ENCODE measurements around the gene SMCHD1. TPM values are rescaled to one million over a fixed set of nuclear protein-coding genes. Genes with fewer than 3 reads are reported as not detected.

SMCHD1 gene
- total RNA-seq, 1 experiment from 2014 or later = 57.4 TPM

DNA sequence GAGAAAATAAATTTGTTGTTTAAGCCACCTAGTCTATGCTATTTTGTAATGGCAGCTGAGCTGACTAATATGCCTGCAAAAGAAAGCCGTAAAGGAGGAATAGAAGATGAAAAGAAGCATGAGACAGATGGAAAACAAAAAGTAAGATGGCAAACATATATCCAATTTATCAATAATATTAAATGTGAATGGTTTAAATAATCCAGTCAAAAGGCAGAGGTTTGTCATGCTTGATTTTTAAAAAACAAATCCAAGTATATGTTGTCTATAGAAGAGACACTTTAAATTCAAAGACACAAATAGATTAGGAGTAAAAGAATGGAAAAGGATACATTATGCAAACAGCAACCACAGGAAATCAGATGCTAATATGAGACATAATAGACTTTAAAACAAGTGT is 155.9 kb downstream of the SMCHD1 start:
- no peaks in the 10 kb centered on the region for H3K4me1 ChIP-seq
- POLR2A ChIA-PET = no interaction called here
- TF ChIP-seq, protein P1, sequence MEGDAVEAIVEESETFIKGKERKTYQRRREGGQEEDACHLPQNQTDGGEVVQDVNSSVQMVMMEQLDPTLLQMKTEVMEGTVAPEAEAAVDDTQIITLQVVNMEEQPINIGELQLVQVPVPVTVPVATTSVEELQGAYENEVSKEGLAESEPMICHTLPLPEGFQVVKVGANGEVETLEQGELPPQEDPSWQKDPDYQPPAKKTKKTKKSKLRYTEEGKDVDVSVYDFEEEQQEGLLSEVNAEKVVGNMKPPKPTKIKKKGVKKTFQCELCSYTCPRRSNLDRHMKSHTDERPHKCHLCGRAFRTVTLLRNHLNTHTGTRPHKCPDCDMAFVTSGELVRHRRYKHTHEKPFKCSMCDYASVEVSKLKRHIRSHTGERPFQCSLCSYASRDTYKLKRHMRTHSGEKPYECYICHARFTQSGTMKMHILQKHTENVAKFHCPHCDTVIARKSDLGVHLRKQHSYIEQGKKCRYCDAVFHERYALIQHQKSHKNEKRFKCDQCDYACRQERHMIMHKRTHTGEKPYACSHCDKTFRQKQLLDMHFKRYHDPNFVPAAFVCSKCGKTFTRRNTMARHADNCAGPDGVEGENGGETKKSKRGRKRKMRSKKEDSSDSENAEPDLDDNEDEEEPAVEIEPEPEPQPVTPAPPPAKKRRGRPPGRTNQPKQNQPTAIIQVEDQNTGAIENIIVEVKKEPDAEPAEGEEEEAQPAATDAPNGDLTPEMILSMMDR (IDR thresholded peaks at IDR 0.05; ENCODE audit: insufficient read depth in 1 of 2, low read depth in 1 of 2, low read length in 1 of 2, severe bottlenecking in 1 of 2, unreplicated experiment in 1 of 2) = no peak
- intact Hi-C loops (cut with micrococcal nuclease; ENCODE audit: unreplicated experiment) = no loop called here
- peaks cover 19% of the 10 kb centered on the region for H3K9me3 ChIP-seq
- BruUV-seq (replicated peaks) = no TSS peak
- Mint-ChIP-seq H3K4me3 (ENCODE audit: unreplicated experiment) (no peak overlapping the region), H3K36me3 (ENCODE audit: insufficient read depth, unreplicated experiment) (peaks cover 31% of the 10 kb centered on the region), H3K27me3 (ENCODE audit: insufficient read depth, unreplicated experiment) (no peaks in the 10 kb centered on the region), H3K27ac (ENCODE audit: unreplicated experiment) (no peak overlapping the region), H3K9me3 (ENCODE audit: unreplicated experiment) (peaks cover 59% of the 10 kb centered on the region), H3K4me1 (ENCODE audit: low read depth, unreplicated experiment) (peaks cover 9% of the 10 kb centered on the region)
- no peak for DNase-seq
- H3K36me3 ChIP-seq (ENCODE audit: control insufficient read depth, insufficient read depth, low read length) = no peaks in the 10 kb centered on the region
- H3K27me3 ChIP-seq (replicated peaks; ENCODE audit: control insufficient read depth, insufficient read depth, low read length) = no peaks in the 10 kb centered on the region
- CTCF ChIA-PET = no interaction called here
- no peak overlapping the region for H3K4me3 ChIP-seq (ENCODE audit: low read depth, low read length)

DNA sequence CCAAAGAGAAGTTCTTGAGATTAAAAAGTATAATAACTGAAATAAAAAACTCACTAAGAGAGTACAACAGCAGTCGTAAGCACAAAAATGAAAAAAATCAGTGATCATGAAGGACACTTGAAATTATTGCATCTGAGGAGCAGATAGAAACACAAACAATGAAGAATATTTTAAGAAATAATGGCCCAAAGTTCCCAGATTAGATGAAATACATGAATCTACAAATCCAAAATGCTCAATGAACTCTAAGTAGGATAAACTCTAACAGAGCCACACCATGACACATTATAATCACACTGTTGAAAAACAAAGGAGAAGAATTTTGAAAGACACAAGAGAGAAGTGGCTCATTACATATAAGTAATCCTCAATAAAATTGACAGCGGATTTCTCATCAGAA is 159.4 kb downstream of the SMCHD1 start:
- Mint-ChIP-seq H3K36me3 (ENCODE audit: insufficient read depth, unreplicated experiment) (peaks cover 14% of the 10 kb centered on the region), H3K4me3 (ENCODE audit: unreplicated experiment) (no peak overlapping the region), H3K27ac (ENCODE audit: unreplicated experiment) (no peak overlapping the region), H3K4me1 (ENCODE audit: low read depth, unreplicated experiment) (no peaks in the 10 kb centered on the region), H3K27me3 (ENCODE audit: insufficient read depth, unreplicated experiment) (no peaks in the 10 kb centered on the region), H3K9me3 (ENCODE audit: unreplicated experiment) (peaks cover 59% of the 10 kb centered on the region)
- Histone ChIP-seq H3K4me1 (no peaks in the 10 kb centered on the region), H3K36me3 (ENCODE audit: control insufficient read depth, insufficient read depth, low read length) (no peaks in the 10 kb centered on the region), H3K27me3 (replicated peaks; ENCODE audit: control insufficient read depth, insufficient read depth, low read length) (no peaks in the 10 kb centered on the region), H3K9me3 (peaks cover 11% of the 10 kb centered on the region), H3K4me3 (ENCODE audit: low read depth, low read length) (no peak overlapping the region)
- CTCF ChIA-PET = no interaction called here
- intact Hi-C loops (cut with micrococcal nuclease; ENCODE audit: unreplicated experiment) = no loop called here
- TF ChIP-seq, protein P1 (IDR thresholded peaks at IDR 0.05; ENCODE audit: insufficient read depth in 1 of 2, low read depth in 1 of 2, low read length in 1 of 2, severe bottlenecking in 1 of 2, unreplicated experiment in 1 of 2) = no peak
- POLR2A ChIA-PET = no interaction called here
- BruUV-seq (replicated peaks) = no TSS peak
- no peak for DNase-seq

DNA sequence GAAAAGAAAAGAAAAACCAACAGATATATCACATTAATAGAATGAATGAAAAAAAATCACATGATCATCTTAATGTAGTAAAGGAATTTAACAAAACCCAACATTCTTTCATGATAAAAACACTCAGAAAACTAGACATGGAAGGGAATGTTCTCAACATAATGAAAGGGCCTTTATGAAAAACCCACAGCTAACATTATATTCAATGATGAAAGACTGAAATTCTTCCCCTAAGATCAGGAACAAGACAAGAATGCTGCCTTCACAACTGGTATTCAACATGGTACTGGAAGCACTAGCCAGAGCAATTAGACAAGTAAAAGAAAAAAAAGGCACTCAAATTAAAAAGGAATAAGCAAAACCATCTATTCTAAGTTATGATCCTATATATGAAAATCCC is 162.8 kb downstream of the SMCHD1 start:
- Mint-ChIP-seq H3K36me3 (ENCODE audit: insufficient read depth, unreplicated experiment) (peaks cover 6% of the 10 kb centered on the region), H3K4me1 (ENCODE audit: low read depth, unreplicated experiment) (no peaks in the 10 kb centered on the region), H3K4me3 (ENCODE audit: unreplicated experiment) (no peak overlapping the region), H3K9me3 (ENCODE audit: unreplicated experiment) (peaks cover 31% of the 10 kb centered on the region), H3K27me3 (ENCODE audit: insufficient read depth, unreplicated experiment) (no peaks in the 10 kb centered on the region), H3K27ac (ENCODE audit: unreplicated experiment) (no peak overlapping the region)
- no peak for DNase-seq
- no peaks in the 10 kb centered on the region for H3K27me3 ChIP-seq (replicated peaks; ENCODE audit: control insufficient read depth, insufficient read depth, low read length)
- no peak overlapping the region for H3K4me3 ChIP-seq (ENCODE audit: low read depth, low read length)
- peaks cover 5% of the 10 kb centered on the region for H3K9me3 ChIP-seq
- ChIA-PET CTCF (no interaction called here), POLR2A (no interaction called here)
- TF ChIP-seq, protein P1 (IDR thresholded peaks at IDR 0.05; ENCODE audit: insufficient read depth in 1 of 2, low read depth in 1 of 2, low read length in 1 of 2, severe bottlenecking in 1 of 2, unreplicated experiment in 1 of 2) = no peak
- H3K4me1 ChIP-seq = no peaks in the 10 kb centered on the region
- no peaks in the 10 kb centered on the region for H3K36me3 ChIP-seq (ENCODE audit: control insufficient read depth, insufficient read depth, low read length)
- no TSS peak for BruUV-seq (replicated peaks)
- intact Hi-C loops (cut with micrococcal nuclease; ENCODE audit: unreplicated experiment) = no loop called here

All from Caco-2 (cell line).